ENCODE results near the gene GCK. TPM values are rescaled to one million over a fixed set of nuclear protein-coding genes. Genes with fewer than 3 reads are reported as not detected.

The GCK gene
- polyA plus RNA-seq, 3 donors = 0.56 to 1.4 (median 0.64) TPM

DNA sequence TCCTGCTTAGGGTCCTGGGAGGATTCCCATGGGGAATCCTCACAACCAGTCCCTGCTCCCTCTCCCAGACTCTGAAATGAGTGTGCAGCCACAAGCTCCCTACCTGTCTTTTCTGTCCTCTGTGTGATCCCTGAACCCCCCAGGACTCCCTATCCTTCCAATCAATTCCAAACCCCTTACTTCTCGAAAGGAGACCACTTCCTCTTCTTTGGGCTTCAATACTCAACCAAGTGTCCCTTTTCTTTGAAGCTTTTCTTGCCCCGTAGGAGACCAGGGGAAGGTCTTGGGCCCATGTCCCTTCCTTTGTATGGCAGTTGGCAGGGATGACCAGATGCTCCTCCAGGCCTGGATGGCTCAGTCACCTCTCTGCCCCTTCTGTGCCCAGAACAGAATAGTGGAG, 83.4 kb downstream of the GCK start:
- no peak overlapping the region for H3K27ac ChIP-seq (ENCODE audit: low read depth, low read length)
- 58 to 90% (median 59%) methylated on average over 2 of the region's 2 CpGs for WGBS, 3 donors

- H3K27ac ChIP-seq (ENCODE audit: low read depth, low read length) = peak overlapping the region; percentile 21
- WGBS, 3 donors = 35 to 56% (median 39%) methylated on average over 28 of the region's 28 CpGs
Measured at GRCh38 chr7:44104860-44105771, 84.1 kb downstream of the GCK start.

- WGBS, 3 donors = 2 to 6% (median 4%) methylated on average over 40 to 83 of the region's 87 CpGs
- H3K27ac ChIP-seq (ENCODE audit: low read depth, low read length) = peak within 1 kb of the TSS; percentile 23
Measured at GRCh38 chr7:44103923-44104859, 85.0 kb downstream of the GCK start, which contains the start of gene AEBP1. Gene AEBP1, plus strand, starts transcription at chr7:44104345. Its CDS starts 321 bp downstream, at chr7:44104666.

DNA sequence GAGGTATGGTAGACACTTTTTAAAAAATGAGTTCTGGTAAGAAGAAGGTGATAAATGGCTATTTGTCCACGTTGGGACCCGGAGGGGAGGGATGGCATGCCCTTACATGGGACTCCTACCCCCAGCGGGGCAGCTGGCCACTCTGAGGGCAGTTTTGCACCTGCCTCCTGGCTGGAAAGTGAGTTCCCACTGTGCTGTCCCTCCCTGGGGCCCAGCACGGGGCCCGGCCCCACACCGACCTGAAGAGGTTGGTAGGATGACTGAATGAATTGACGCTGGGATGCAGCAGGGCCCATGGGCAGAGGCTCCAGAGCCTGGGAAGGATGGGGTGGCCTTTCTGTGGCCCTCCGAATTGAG, 85.7 kb downstream of the GCK start:
- no peak overlapping the region for H3K27ac ChIP-seq (ENCODE audit: low read depth, low read length)
- 65 to 69% (median 66%) methylated on average over 8 of the region's 8 CpGs for WGBS, 3 donors

GRCh38 chr7:44102846-44103565, 86.2 kb downstream of the GCK start:
- peak overlapping the region; percentile 23 for H3K27ac ChIP-seq (ENCODE audit: low read depth, low read length)
- WGBS, 3 donors = 77 to 87% (median 81%) methylated on average over 8 of the region's 8 CpGs

- H3K27ac ChIP-seq (ENCODE audit: low read depth, low read length) = peak overlapping the region; percentile 43
- WGBS, 3 donors = 85 to 90% (median 89%) methylated on average over 14 of the region's 14 CpGs
Measured at GRCh38 chr7:44101966-44102845, 87.0 kb downstream of the GCK start.

DNA sequence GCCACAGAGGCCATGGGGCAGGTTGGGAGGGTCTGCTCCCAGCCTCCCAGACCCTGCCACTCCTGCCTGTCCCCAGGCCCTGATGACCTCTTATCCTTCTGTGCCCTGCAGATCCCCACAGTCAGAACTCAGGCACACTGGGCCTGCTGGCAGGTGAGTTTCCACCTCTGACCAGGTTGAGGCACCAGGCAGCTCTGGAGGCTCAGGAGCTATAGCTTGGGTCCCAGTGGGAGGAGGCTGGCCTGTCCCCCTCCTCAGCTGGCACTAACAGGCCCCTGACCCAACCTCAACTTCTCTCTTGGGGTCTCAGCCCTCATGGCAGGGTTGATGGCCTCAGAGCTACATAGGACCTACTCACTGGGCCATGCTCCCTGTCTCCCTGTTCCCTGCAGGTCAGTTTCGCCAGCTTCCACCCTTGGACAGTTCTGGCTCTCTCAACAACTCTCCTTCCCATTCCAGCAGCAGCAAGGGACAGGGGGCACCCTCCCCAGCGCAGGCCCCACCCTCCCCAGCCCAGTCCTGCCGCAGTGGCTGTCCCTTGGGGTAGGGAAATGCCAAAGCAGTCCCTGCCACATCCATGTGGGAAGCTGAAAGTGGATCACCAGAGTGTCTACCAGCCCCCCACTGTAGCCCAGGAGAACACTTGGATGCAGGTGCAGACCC, 87.8 kb downstream of the GCK start:
- WGBS, 3 donors = 79 to 95% (median 88%) methylated on average over 3 of the region's 3 CpGs
- peak overlapping the region; percentile 43 for H3K27ac ChIP-seq (ENCODE audit: low read depth, low read length)

DNA sequence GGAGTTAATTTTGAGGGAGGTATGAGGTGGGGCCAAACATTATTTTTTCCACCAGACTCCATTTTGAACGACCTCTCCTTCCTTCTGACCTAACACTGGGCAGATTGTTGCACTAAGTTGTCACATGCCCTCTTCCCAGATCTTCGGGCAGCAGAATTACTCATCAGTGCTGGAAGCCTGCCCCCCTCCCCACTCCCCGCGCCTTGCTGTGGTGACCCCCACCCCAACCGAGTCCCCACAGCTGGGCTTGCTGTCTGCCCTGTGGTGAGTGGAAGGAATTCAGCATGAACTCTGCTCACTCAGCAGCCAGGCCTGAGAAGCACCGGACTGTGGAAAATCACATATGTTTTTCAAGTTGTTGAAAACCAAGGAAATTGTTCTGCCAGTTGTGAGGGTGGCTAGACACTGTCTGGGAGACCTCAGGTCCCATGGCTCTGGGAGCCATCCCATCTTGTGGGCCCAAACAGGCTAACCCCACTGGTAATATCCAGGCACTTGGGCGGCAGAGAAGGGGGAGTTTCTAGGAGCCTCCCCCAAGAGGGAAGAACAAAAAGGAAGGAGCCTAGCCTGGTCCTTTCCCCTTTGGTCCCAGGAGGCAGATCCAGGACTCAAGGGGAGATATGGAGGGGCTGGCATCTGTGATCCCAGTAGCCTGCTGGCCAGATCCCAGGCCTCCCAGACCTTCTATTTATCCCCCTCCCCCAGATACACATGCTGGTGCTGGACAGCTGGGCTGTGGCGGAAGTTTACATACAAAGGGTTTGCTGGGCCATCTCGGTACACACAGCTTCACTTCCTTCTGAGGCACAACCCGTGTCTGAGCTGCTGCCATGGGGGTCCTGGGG, 88.6 kb downstream of the GCK start:
- H3K27ac ChIP-seq (ENCODE audit: low read depth, low read length) = peak overlapping the region; percentile 41
- 59 to 70% (median 63%) methylated on average over 10 of the region's 10 CpGs for WGBS, 3 donors

- H3K27ac ChIP-seq (ENCODE audit: low read depth, low read length) = no peak overlapping the region
Measured at GRCh38 chr7:44099669-44100068, 89.6 kb downstream of the GCK start.

GRCh38 chr7:44098092-44099068, 90.9 kb downstream of the GCK start:
- H3K27ac ChIP-seq (ENCODE audit: low read depth, low read length) = no peak overlapping the region
- WGBS, 3 donors = 83 to 90% (median 84%) methylated on average over 6 of the region's 6 CpGs

More at GRCh38 chr7:44099669-44100068, 89.6 kb downstream of the GCK start:
- 56 to 65% (median 56%) methylated on average over 4 of the region's 4 CpGs for WGBS, 3 donors

- H3K27ac ChIP-seq (ENCODE audit: low read depth, low read length) = no peak overlapping the region
- whole genome bisulfite sequencing, 3 donors = 76 to 85% (median 78%) methylated on average over 9 of the region's 9 CpGs
Measured at GRCh38 chr7:44097064-44097932, 91.9 kb downstream of the GCK start.

GRCh38 chr7:44096326-44096881, 92.8 kb downstream of the GCK start:
- H3K27ac ChIP-seq (ENCODE audit: low read depth, low read length) = no peak overlapping the region
- 71 to 87% (median 83%) methylated on average over 7 to 8 of the region's 8 CpGs for WGBS, 3 donors

DNA sequence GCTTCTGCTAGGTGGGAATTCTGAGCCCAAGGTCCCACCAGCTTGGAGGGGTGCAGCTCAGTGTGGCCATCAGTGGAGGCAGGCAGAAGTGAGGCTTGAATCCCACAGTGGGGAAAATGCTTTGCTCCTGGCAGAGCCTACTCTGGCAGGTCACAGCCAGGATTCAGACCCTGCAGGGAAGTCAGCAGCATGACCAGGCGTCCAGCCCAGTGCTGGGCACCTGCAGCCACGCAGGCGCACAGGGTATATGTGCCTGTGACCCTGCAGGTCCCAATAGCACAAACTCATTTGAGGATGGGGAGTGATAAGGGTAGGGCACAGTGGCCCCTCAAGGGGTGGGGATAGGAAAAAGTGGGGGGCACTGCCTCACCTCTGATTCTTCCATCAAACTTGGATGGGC, 93.5 kb downstream of the GCK start:
- H3K27ac ChIP-seq (ENCODE audit: low read depth, low read length) = no peak overlapping the region
- 83 to 96% (median 89%) methylated on average over 3 of the region's 3 CpGs for WGBS, 3 donors

All from adipose tissue (tissue), 3 donors.